ENCODE results near the gene ZCCHC24. TPM values are rescaled to one million over a fixed set of nuclear protein-coding genes. Genes with fewer than 3 reads are reported as not detected.
A peak's percentile ranks its signal among the peaks of the same experiment; 100 is the strongest.

Gene ZCCHC24
- total and polyA plus RNA-seq, 2 donors (not counting 1 experiment from before 2014, with no cell fraction given), result 33.2 to 44.4 TPM

- Histone ChIP-seq H3K27ac (ENCODE audit: insufficient read depth, low read length) (no peak overlapping the region), H3K4me1 (ENCODE audit: control insufficient read depth, extremely low read depth, insufficient read depth, low read length) (peaks cover 3% of the 10 kb centered on the region), H3K79me2 (ENCODE audit: control insufficient read depth, insufficient read depth, low read length) (no peaks in the 10 kb centered on the region), H4K20me1 (ENCODE audit: control insufficient read depth, extremely low read depth, insufficient read depth, low read length) (no peaks in the 10 kb centered on the region), H2AFZ (ENCODE audit: low read length) (no peak overlapping the region), H3K4me2 (ENCODE audit: extremely low read depth, insufficient read depth, low read length) (no peak overlapping the region), H3K36me3 (ENCODE audit: control insufficient read depth, insufficient read depth, low read length) (peaks cover 18% of the 10 kb centered on the region), H3K4me3 (replicated peaks in 1 of 4; ENCODE audit: control extremely low read depth in 1 of 4, insufficient read depth in 1 of 4, low read depth in 3 of 4, low read length in 4 of 4) (no peak overlapping the region), H3K27me3 (ENCODE audit: control insufficient read depth, insufficient read depth, low read length) (no peaks in the 10 kb centered on the region), H3K9ac (ENCODE audit: insufficient read depth, low read length) (no peak overlapping the region), H3K9me3 (ENCODE audit: control insufficient read depth, insufficient read depth, low read depth, low read length) (no peaks in the 10 kb centered on the region)
- DNase-seq (ENCODE audit: low read depth in 2 of 2), result no peak
- TF ChIP-seq CTCF (conservative IDR thresholded peaks at IDR 0.05 in 1 of 2, IDR thresholded peaks at IDR 0.05 in 1 of 2; ENCODE audit: low read depth in 1 of 2, low read length in 2 of 2) (peak; percentile 26 to 33), EZH2 (IDR thresholded peaks at IDR 0.05; ENCODE audit: low read length, missing control alignments) (no peak)
These were observed 54.7 kb downstream of the ZCCHC24 start for GRCh38 chr10:79390551-79391229.

- no peak overlapping the region for H3K27ac ChIP-seq (ENCODE audit: insufficient read depth, low read length)
- H3K4me2 ChIP-seq (ENCODE audit: extremely low read depth, insufficient read depth, low read length), result no peak overlapping the region
- no peak overlapping the region for H3K9ac ChIP-seq (ENCODE audit: insufficient read depth, low read length)
- no peak overlapping the region for H3K4me3 ChIP-seq (replicated peaks in 1 of 4; ENCODE audit: control extremely low read depth in 1 of 4, insufficient read depth in 1 of 4, low read depth in 3 of 4, low read length in 4 of 4)
- H4K20me1 ChIP-seq (ENCODE audit: control insufficient read depth, extremely low read depth, insufficient read depth, low read length), result no peaks in the 10 kb centered on the region
- no peak for TF ChIP-seq EZH2 (IDR thresholded peaks at IDR 0.05; ENCODE audit: low read length, missing control alignments)
- no peak for TF ChIP-seq CTCF (conservative IDR thresholded peaks at IDR 0.05 in 1 of 2, IDR thresholded peaks at IDR 0.05 in 1 of 2; ENCODE audit: low read depth in 1 of 2, low read length in 2 of 2)
- no peaks in the 10 kb centered on the region for H3K27me3 ChIP-seq (ENCODE audit: control insufficient read depth, insufficient read depth, low read length)
- DNase-seq (ENCODE audit: low read depth in 2 of 2), result no peak
- peaks cover 3% of the 10 kb centered on the region for H3K4me1 ChIP-seq (ENCODE audit: control insufficient read depth, extremely low read depth, insufficient read depth, low read length)
- H3K36me3 ChIP-seq (ENCODE audit: control insufficient read depth, insufficient read depth, low read length), result peaks cover 24% of the 10 kb centered on the region
- no peak overlapping the region for H2AFZ ChIP-seq (ENCODE audit: low read length)
- H3K9me3 ChIP-seq (ENCODE audit: control insufficient read depth, insufficient read depth, low read depth, low read length), result no peaks in the 10 kb centered on the region
- no peaks in the 10 kb centered on the region for H3K79me2 ChIP-seq (ENCODE audit: control insufficient read depth, insufficient read depth, low read length)
These were observed 55.4 kb downstream of the ZCCHC24 start for GRCh38 chr10:79390057-79390456.

DNA sequence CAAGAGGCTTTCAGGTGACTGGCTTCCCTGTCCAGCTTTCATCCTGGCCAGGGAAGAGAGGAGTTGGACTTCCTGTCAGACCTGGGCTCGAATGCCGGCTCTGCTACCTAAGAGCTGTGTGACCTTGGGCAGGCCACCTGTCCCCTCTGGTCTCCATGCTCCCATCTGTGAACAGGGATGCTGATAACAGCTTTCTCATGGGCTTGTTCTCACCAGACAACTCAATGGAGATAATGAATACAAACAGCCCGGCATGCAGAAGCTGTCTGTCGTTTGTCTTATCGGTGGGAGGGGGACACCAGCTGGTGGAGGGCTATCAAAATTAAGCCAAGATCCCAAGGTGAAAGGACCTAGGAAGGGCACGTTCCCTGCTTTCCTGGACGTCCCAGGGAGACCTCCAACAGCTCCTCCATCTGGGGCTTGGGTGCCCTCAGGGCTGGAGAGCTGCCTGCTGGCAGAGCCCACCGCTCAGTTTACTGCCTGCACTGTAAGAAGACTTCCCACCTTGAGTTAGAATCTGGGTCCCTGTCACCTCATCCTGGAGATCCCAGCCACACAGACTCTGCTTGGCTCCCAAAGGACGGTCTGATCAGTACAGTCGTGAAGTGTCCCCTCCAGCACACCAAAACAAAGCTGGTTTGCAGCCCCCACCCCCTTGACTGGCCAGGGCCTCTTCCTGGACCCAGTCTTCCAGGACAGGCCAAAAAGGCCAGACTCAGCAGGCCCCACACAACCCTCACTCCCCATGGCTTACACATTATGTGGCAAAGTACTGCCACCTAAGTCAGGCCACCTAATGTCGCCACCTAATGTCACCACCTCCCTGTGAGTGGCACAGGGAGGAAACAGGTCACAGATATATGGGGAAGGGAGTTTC lies 57.2 kb downstream of the ZCCHC24 start:
- no peak overlapping the region for H3K4me2 ChIP-seq (ENCODE audit: extremely low read depth, insufficient read depth, low read length)
- H3K27me3 ChIP-seq (ENCODE audit: control insufficient read depth, insufficient read depth, low read length), result no peaks in the 10 kb centered on the region
- peaks cover 28% of the 10 kb centered on the region for H3K36me3 ChIP-seq (ENCODE audit: control insufficient read depth, insufficient read depth, low read length)
- H3K9me3 ChIP-seq (ENCODE audit: control insufficient read depth, insufficient read depth, low read depth, low read length), result no peaks in the 10 kb centered on the region
- H3K4me3 ChIP-seq (replicated peaks in 1 of 4; ENCODE audit: control extremely low read depth in 1 of 4, insufficient read depth in 1 of 4, low read depth in 3 of 4, low read length in 4 of 4), result no peak overlapping the region
- no peak overlapping the region for H3K27ac ChIP-seq (ENCODE audit: insufficient read depth, low read length)
- H4K20me1 ChIP-seq (ENCODE audit: control insufficient read depth, extremely low read depth, insufficient read depth, low read length), result no peaks in the 10 kb centered on the region
- peaks cover 3% of the 10 kb centered on the region for H3K4me1 ChIP-seq (ENCODE audit: control insufficient read depth, extremely low read depth, insufficient read depth, low read length)
- no peak for DNase-seq (ENCODE audit: low read depth in 2 of 2)
- H3K79me2 ChIP-seq (ENCODE audit: control insufficient read depth, insufficient read depth, low read length), result no peaks in the 10 kb centered on the region
- H2AFZ ChIP-seq (ENCODE audit: low read length), result no peak overlapping the region
- TF ChIP-seq EZH2 (IDR thresholded peaks at IDR 0.05; ENCODE audit: low read length, missing control alignments) (no peak), CTCF (conservative IDR thresholded peaks at IDR 0.05 in 1 of 2, IDR thresholded peaks at IDR 0.05 in 1 of 2; ENCODE audit: low read depth in 1 of 2, low read length in 2 of 2) (no peak)
- H3K9ac ChIP-seq (ENCODE audit: insufficient read depth, low read length), result no peak overlapping the region

Data from fibroblast of lung (primary cell).